ENCODE measurements around the gene CDKAL1.

CDKAL1 gene

DNA sequence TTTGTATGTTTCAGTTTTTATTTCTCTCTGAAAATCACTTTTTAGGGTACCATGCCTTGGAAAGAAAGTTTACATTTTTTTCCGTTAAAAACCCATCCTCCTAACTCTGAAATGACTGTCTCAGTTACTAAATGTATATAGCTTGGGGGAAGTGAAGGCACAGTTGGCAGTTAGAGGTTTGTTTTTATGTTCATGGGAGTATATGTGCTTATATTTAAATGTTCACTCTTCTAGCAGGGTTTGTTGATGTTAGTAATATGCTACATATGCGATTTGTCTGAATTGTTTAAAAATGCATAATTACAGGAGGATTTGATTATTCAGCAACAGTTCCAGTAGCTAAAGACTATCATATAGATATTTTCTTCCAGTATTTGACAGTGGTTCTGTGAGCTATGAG is 31.1 kb downstream of the CDKAL1 start:
- Histone ChIP-seq H3K27me3 (ENCODE audit: insufficient read depth, poor library complexity, severe bottlenecking) (no peaks in the 10 kb centered on the region), H3K27ac (replicated peaks) (no peak overlapping the region), H3K4me3 (replicated peaks; ENCODE audit: insufficient read depth, low read length) (no peak overlapping the region)
- no peak for DNase-seq (ENCODE audit: low read depth in 1 of 2, low spot score in 1 of 2)
- no peak for TF ChIP-seq GABPA (IDR thresholded peaks at IDR 0.05; ENCODE audit: low read depth)
- TF ChIP-seq, protein P1, sequence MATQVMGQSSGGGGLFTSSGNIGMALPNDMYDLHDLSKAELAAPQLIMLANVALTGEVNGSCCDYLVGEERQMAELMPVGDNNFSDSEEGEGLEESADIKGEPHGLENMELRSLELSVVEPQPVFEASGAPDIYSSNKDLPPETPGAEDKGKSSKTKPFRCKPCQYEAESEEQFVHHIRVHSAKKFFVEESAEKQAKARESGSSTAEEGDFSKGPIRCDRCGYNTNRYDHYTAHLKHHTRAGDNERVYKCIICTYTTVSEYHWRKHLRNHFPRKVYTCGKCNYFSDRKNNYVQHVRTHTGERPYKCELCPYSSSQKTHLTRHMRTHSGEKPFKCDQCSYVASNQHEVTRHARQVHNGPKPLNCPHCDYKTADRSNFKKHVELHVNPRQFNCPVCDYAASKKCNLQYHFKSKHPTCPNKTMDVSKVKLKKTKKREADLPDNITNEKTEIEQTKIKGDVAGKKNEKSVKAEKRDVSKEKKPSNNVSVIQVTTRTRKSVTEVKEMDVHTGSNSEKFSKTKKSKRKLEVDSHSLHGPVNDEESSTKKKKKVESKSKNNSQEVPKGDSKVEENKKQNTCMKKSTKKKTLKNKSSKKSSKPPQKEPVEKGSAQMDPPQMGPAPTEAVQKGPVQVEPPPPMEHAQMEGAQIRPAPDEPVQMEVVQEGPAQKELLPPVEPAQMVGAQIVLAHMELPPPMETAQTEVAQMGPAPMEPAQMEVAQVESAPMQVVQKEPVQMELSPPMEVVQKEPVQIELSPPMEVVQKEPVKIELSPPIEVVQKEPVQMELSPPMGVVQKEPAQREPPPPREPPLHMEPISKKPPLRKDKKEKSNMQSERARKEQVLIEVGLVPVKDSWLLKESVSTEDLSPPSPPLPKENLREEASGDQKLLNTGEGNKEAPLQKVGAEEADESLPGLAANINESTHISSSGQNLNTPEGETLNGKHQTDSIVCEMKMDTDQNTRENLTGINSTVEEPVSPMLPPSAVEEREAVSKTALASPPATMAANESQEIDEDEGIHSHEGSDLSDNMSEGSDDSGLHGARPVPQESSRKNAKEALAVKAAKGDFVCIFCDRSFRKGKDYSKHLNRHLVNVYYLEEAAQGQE (IDR thresholded peaks at IDR 0.05; ENCODE audit: insufficient replicate concordance, low read depth): no peak
- no peak for TF ChIP-seq POLR2AphosphoS5 (IDR thresholded peaks at IDR 0.05; ENCODE audit: low read depth)
- no peak for TF ChIP-seq SPI1 (IDR thresholded peaks at IDR 0.05; ENCODE audit: borderline replicate concordance, low read depth)
- no peak for TF ChIP-seq CTCF (IDR thresholded peaks at IDR 0.05; ENCODE audit: insufficient read depth, low read length)

DNA sequence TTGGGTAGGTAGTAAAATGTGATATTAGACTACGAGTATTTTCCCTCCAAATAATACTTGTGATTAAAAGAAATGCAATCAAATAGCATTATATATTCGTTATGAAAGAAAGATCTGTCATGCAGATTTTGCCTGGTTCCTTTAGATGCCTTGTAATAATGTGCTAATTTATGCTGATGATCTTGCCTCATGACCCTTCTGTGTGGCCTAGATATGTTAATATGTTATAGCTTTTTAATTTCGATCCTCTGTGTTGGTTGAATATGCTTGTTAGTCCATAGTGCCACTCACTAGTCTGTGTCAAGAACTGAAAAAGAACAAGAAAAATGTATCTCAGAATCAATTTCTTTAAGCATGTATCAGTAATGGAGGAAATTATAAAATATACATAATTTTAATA is 31.9 kb downstream of the CDKAL1 start:
- TF ChIP-seq, protein P1 (IDR thresholded peaks at IDR 0.05; ENCODE audit: insufficient replicate concordance, low read depth): no peak
- no peak for TF ChIP-seq SPI1 (IDR thresholded peaks at IDR 0.05; ENCODE audit: borderline replicate concordance, low read depth)
- no peak for TF ChIP-seq POLR2AphosphoS5 (IDR thresholded peaks at IDR 0.05; ENCODE audit: low read depth)
- no peak for TF ChIP-seq CTCF (IDR thresholded peaks at IDR 0.05; ENCODE audit: insufficient read depth, low read length)
- TF ChIP-seq GABPA (IDR thresholded peaks at IDR 0.05; ENCODE audit: low read depth): no peak
- H3K27ac ChIP-seq (replicated peaks): no peak overlapping the region
- H3K27me3 ChIP-seq (ENCODE audit: insufficient read depth, poor library complexity, severe bottlenecking): no peaks in the 10 kb centered on the region
- no peak overlapping the region for H3K4me3 ChIP-seq (replicated peaks; ENCODE audit: insufficient read depth, low read length)
- DNase-seq (ENCODE audit: low read depth in 1 of 2, low spot score in 1 of 2): no peak

DNA sequence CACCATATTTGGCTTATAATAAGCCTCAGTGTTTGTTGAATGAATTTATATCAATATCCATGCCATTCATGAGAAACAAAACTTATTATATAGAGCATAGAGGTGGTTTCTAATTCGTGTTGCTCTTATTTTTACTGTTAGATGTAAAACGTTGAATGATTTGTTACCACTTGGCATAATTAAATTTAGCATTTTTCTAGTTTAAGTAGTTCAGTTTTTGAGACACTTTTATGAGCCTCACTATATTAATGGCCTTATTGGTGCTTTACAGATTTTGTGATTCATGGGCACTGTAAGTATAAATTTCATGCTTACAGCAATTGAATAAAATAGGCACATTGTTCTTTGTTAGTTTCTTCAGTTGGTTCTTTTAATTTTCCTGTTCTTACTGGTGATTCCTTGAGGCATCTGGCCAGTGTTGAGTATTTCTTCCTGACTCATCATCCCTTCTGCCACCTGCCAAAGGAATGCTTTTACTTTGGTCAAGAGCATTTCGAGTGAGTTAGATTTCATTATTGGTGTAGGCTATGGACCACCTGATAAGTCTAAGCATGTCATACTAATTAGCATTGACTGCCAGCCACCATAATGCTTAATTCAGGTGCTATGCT is 34.8 kb downstream of the CDKAL1 start:
- H3K27ac ChIP-seq (replicated peaks): no peak overlapping the region
- H3K27me3 ChIP-seq (ENCODE audit: insufficient read depth, poor library complexity, severe bottlenecking): no peaks in the 10 kb centered on the region
- TF ChIP-seq, protein P1 (IDR thresholded peaks at IDR 0.05; ENCODE audit: insufficient replicate concordance, low read depth): no peak
- TF ChIP-seq POLR2AphosphoS5 (IDR thresholded peaks at IDR 0.05; ENCODE audit: low read depth) (no peak), GABPA (IDR thresholded peaks at IDR 0.05; ENCODE audit: low read depth) (no peak), SPI1 (IDR thresholded peaks at IDR 0.05; ENCODE audit: borderline replicate concordance, low read depth) (no peak), CTCF (IDR thresholded peaks at IDR 0.05; ENCODE audit: insufficient read depth, low read length) (no peak)
- no peak overlapping the region for H3K4me3 ChIP-seq (replicated peaks; ENCODE audit: insufficient read depth, low read length)
- no peak for DNase-seq (ENCODE audit: low read depth in 1 of 2, low spot score in 1 of 2)
